ENCODE data around the gene ABCA4.

ABCA4 gene

DNA sequence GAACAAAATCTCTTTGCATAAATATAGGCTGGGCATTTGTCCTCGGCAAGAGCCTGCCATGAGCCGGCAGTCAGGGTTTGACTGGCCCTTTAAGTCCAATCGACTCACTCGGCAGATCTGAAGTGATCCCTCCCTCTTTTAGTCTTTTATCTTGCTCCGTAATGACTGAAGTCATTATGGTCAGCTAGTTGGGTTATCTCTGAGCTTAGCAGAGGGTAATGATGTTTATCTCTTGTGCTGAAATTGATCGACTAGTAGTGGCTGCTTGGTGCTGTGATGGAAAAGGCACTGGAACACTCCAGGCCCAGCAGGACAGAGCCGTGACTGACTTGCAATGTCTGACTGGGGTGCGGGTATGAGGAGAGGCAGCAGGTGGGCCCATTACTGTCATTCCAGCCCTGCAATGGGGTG is 468 bp upstream of the ABCA4 start:
- no peak for DNase-seq (ENCODE audit: low spot score)
- Histone ChIP-seq H3K27ac (no peak overlapping the region), H3K4me3 (no peak overlapping the region)
- no peak for TF ChIP-seq CTCF (IDR thresholded peaks at IDR 0.05)

- H3K4me3 ChIP-seq: no peak overlapping the region
- no peak overlapping the region for H3K27ac ChIP-seq
- DNase-seq (ENCODE audit: low spot score): no peak
- TF ChIP-seq CTCF (IDR thresholded peaks at IDR 0.05): no peak
Observed at GRCh38 chr1:94120570-94120901, 412 bp downstream of the ABCA4 start.

- Histone ChIP-seq H3K27ac (no peak overlapping the region), H3K4me3 (no peak overlapping the region)
- no peak for TF ChIP-seq CTCF (IDR thresholded peaks at IDR 0.05)
- no peak for DNase-seq (ENCODE audit: low spot score)
Observed at GRCh38 chr1:94119796-94120569, 965 bp downstream of the ABCA4 start.

DNA sequence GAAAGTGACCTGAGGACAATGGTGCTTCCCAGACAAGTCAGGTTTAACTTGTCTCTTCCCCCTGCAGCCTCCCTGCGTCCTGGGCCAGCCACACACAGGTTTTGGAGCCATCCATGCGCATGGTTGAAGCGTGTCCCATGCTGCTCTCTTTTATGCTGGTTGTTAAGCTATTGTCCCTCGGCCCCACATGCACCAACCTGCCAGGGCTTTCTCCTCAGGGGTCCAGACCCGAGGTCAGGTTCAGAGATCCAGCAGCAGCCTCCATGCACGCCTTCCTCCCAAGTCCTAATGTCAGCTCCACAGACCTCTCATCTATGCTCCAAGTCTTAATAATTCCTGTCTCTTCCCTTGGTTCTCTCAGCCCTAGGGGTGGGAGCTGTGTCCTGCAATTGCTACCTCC is 1.6 kb downstream of the ABCA4 start:
- no peak for DNase-seq (ENCODE audit: low spot score)
- Histone ChIP-seq H3K27ac (no peak overlapping the region), H3K4me3 (no peak overlapping the region)
- no peak for TF ChIP-seq CTCF (IDR thresholded peaks at IDR 0.05)

GRCh38 chr1:94118471-94118870 is 2.5 kb downstream of the ABCA4 start:
- H3K27ac ChIP-seq: no peak overlapping the region
- no peak overlapping the region for H3K4me3 ChIP-seq
- no peak for TF ChIP-seq CTCF (IDR thresholded peaks at IDR 0.05)
- DNase-seq (ENCODE audit: low spot score): no peak

DNA sequence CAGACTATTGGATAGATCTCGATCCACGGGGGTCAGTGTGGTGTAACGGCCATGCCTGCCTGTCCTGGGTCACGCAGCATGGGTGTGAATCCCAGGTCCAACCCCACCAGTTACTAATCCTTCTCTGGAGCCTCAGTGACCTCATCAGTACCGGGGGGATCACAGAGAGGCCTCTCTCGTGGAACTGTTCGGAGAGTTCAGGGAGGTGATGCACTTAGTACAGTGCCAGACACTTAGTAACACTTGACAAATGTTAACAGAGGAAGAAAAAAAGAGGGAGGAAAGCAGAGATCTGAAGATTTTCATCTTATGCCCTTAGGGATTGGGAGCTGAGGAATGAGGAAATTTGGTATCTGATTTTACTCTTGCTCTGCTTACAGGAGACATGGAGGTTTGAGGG is 2.9 kb downstream of the ABCA4 start:
- no peak for TF ChIP-seq CTCF (IDR thresholded peaks at IDR 0.05)
- H3K27ac ChIP-seq: no peak overlapping the region
- DNase-seq (ENCODE audit: low spot score): no peak
- H3K4me3 ChIP-seq: no peak overlapping the region

- H3K27ac ChIP-seq: no peak overlapping the region
Observed at GRCh38 chr1:94117259-94117851, 3.6 kb downstream of the ABCA4 start.

More at GRCh38 chr1:94117259-94117851, 3.6 kb downstream of the ABCA4 start:
- DNase-seq (ENCODE audit: low spot score): no peak
- no peak overlapping the region for H3K4me3 ChIP-seq
- no peak for TF ChIP-seq CTCF (IDR thresholded peaks at IDR 0.05)
